Pancreas (tissue), 10 donors: Measurements from ENCODE around the gene HMGXB4. TPM values are rescaled to one million over a fixed set of nuclear protein-coding genes. Genes with fewer than 3 reads are reported as not detected.

Experiments
- ATAC-seq, 4 donors: fragments of 200-7000 bp; cut with Tn5 transposase; one replicate each; pipeline versions ENCODE4 v1.8.0 to v1.9.1; 2020; ENCODE audit warnings: mild to moderate bottlenecking in 4 of 4, moderate library complexity in 4 of 4
- DNase-seq, 6 donors: peaks; one replicate each; pipeline ENCODE4 v3.0.0-alpha.2; 2020
- FAIRE-seq: peaks from 2 replicates; lab custom pipeline; 2012; peaks lifted over from hg19 to GRCh38; lab: Jason Lieb, UNC
- H3K27ac ChIP-seq, 4 donors: fragments of 200-600 bp; sonication (generic); 1 replicate in 3 of 4; 2 replicates in 1 of 4; pipeline versions ENCODE4 v1.5.0 to v1.8.0; 2020
- H3K27me3 ChIP-seq, 4 donors: fragments of 200-600 bp; one replicate each; pipeline ENCODE4 v1.8.0; 2021
- H3K36me3 ChIP-seq, 3 donors: fragments of 200-600 bp; sonication (generic) in 1 of 3; one replicate each; pipeline versions ENCODE4 v1.5.0 to v1.8.0; 2020 to 2021
- H3K4me1 ChIP-seq, 3 donors: fragments of 200-600 bp; one replicate each; pipeline ENCODE4 v1.8.0; 2021
- H3K4me3 ChIP-seq, 4 donors: fragments of 200-600 bp; sonication (generic) in 2 of 4; one replicate each; pipeline versions ENCODE4 v1.5.0 to v1.8.0; 2020 to 2021
- H3K9me3 ChIP-seq, 4 donors: fragments of 200-600 bp; one replicate each; pipeline ENCODE4 v1.8.0; 2021
- CTCF ChIP-seq, 4 donors: fragments of 200-600 bp; sonication (generic) in 3 of 4; IDR thresholded peaks; one replicate each; pipeline versions ENCODE4 v1.5.0 to v1.8.0; 2021; ENCODE audit warnings: antibody characterized with exemption in 4 of 4
- whole genome bisulfite sequencing, 2 donors: extraction: QIAGEN DNeasy Blood & Tissue Kit; methylation state at CpG; one replicate each; pipeline ENCODE4 v1.1.7; 2013; 5-methylcytosine and 5-hydroxymethylcytosine counted together
- intact Hi-C, 3 donors: fragments of 100-400 bp; cut with DNase I; formaldehyde crosslinking; loops; one replicate each; pipeline versions ENCODE4 v1.11.1 to v1.14.2; 2022
- polyA plus RNA-seq, 2 donors: library from polyadenylated mRNA; stranded (reverse); fragments of 200-250 nt; gene quantifications; one replicate each; pipeline ENCODE4 v1.2.3, GENCODE V29; 2013
- total RNA-seq, 6 donors: library from RNA; stranded (reverse); fragmentation: NEBNext Ultra II Directional in 4 of 6; extraction: Animal tissue kit (Norgen Biotek cat#: 25700) in 4 of 6; gene quantifications; one replicate each; pipeline versions ENCODE4 v1.2.1 to v1.2.4, GENCODE V29; 2021 to 2023
- donor health status: healthy with polysubstance abuse.
- donor health status: DM: no; HTN: no; CAD: no; lungs with moderate emphysema.
- donor health status: DM: no; HTN: no; CAD: no.
- donor health status: control.
- donor health status: control.
- donor health status: Bipolar disorder and iron deficiency.
- donor health status: DM: yes; HTN: yes; CAD: no.
- donor health status: DM: no; HTN: no; CAD: no.
- donor health status: DM: no; HTN: no; CAD: no.
- donor health status: DM: yes; HTN: yes; CAD: no.

Gene HMGXB4
- total and polyA plus RNA-seq, 8 donors = 4.8 to 10.1 (median 6.0) TPM

GRCh38 chr22:35253946-35254345 lies 3.3 kb upstream of the HMGXB4 start:
- ATAC-seq (no peak), DNase-seq (no peak), FAIRE-seq (no peak)
- no peak for TF ChIP-seq CTCF (IDR thresholded peaks at IDR 0.05)
- Histone ChIP-seq H3K36me3 (no peaks in the 10 kb centered on the region), H3K27me3 (no peaks in the 10 kb centered on the region), H3K27ac (no peak overlapping the region), H3K9me3 (no peaks in the 10 kb centered on the region), H3K4me3 (no peak overlapping the region), H3K4me1 (peaks cover 0 to 11% (median 5%) of the 10 kb centered on the region in 3 donors)
- WGBS, 2 donors = 61 to 75% methylated on average over 2 of the region's 2 CpGs
- intact Hi-C loops = no loop called here

GRCh38 chr22:35257002-35257320 lies 332 bp upstream of the HMGXB4 start:
- no peaks in the 10 kb centered on the region for H3K9me3 ChIP-seq
- H3K4me1 ChIP-seq = peaks cover 0 to 12% (median 7%) of the 10 kb centered on the region in 3 donors
- 0 to 3% methylated on average over 3 of the region's 3 CpGs for WGBS, 2 donors
- no peaks in the 10 kb centered on the region for H3K36me3 ChIP-seq
- no peak for TF ChIP-seq CTCF (IDR thresholded peaks at IDR 0.05)
- DNase-seq = no peak
- peak overlapping the region; percentile 74 to 92 (median 84) for H3K4me3 ChIP-seq
- intact Hi-C loops = no loop called here
- ATAC-seq = peak; percentile 16 to 28 (median 24)
- H3K27ac ChIP-seq = peak overlapping the region in 3 of 4 donors; percentile 65 to 90 (median 83)
- no peak for FAIRE-seq
- no peaks in the 10 kb centered on the region for H3K27me3 ChIP-seq

- TF ChIP-seq CTCF (IDR thresholded peaks at IDR 0.05) = no peak
- DNase-seq (peak in 1 of 6 donors; percentile 15), ATAC-seq (no peak), FAIRE-seq (no peak)
- peaks cover 0 to 12% (median 7%) of the 10 kb centered on the region in 3 donors for H3K4me1 ChIP-seq
- peak overlapping the region in 3 of 4 donors; percentile 83 to 90 (median 84) for H3K27ac ChIP-seq
- H3K9me3 ChIP-seq = no peaks in the 10 kb centered on the region
- H3K36me3 ChIP-seq = peaks cover 0 to 6% (median 2%) of the 10 kb centered on the region in 3 donors
- H3K4me3 ChIP-seq = peak overlapping the region; percentile 74 to 92 (median 84)
- WGBS, 2 donors = 24 to 30% methylated on average over 23 of the region's 23 CpGs
- no peaks in the 10 kb centered on the region for H3K27me3 ChIP-seq
- intact Hi-C loops = no loop called here
These were observed 1.1 kb downstream of the HMGXB4 start for GRCh38 chr22:35258191-35258988.

GRCh38 chr22:35264986-35265385 lies 7.7 kb downstream of the HMGXB4 start:
- Histone ChIP-seq H3K27ac (no peak overlapping the region), H3K4me3 (no peak overlapping the region), H3K4me1 (peaks cover 0 to 6% (median 5%) of the 10 kb centered on the region in 3 donors), H3K36me3 (peaks cover 0 to 42% (median 20%) of the 10 kb centered on the region in 3 donors), H3K9me3 (no peaks in the 10 kb centered on the region), H3K27me3 (no peaks in the 10 kb centered on the region)
- TF ChIP-seq CTCF (IDR thresholded peaks at IDR 0.05) = no peak
- ATAC-seq (no peak), DNase-seq (no peak), FAIRE-seq (no peak)
- 93 to 96% methylated on average over 7 of the region's 7 CpGs for WGBS, 2 donors
- intact Hi-C loops = no loop called here

GRCh38 chr22:35266277-35266676 lies 9.0 kb downstream of the HMGXB4 start:
- peak; percentile 58 to 82 (median 74) for ATAC-seq
- intact Hi-C loops = no loop called here
- FAIRE-seq = no peak
- no peak for TF ChIP-seq CTCF (IDR thresholded peaks at IDR 0.05)
- 44 to 48% methylated on average over 3 of the region's 3 CpGs for WGBS, 2 donors
- Histone ChIP-seq H3K4me1 (peaks cover 0 to 6% (median 5%) of the 10 kb centered on the region in 3 donors), H3K27ac (peak overlapping the region in 2 of 4 donors; percentile 27 to 41), H3K36me3 (peaks cover 0 to 50% (median 20%) of the 10 kb centered on the region in 3 donors), H3K4me3 (no peak overlapping the region), H3K27me3 (no peaks in the 10 kb centered on the region), H3K9me3 (no peaks in the 10 kb centered on the region)
- no peak for DNase-seq
